K562 (cell line): Measurements from ENCODE around the gene DEPDC1B. TPM values are rescaled to one million over a fixed set of nuclear protein-coding genes. Genes with fewer than 3 reads are reported as not detected.
A peak's percentile ranks its signal among the peaks of the same experiment; 100 is the strongest.

Experiments
- ATF7 ChIP-seq: fragments of 450-650 bp; IDR thresholded peaks from 2 replicates; pipeline ENCODE4 v1.7.1; 2014; ENCODE audit warnings: mild to moderate bottlenecking, moderate library complexity
- BRD9 ChIP-seq: fragments of 450-650 bp; IDR thresholded peaks from 2 replicates; pipeline ENCODE4 v1.6.1; 2018; ENCODE audit warnings: low read depth; ENCODE audit not compliant: partially characterized antibody
- CBFA2T3 ChIP-seq: fragments of 450-650 bp; IDR thresholded peaks from 2 replicates; pipeline ENCODE4 v1.6.1; 2017
- CCNT2 ChIP-seq: IDR thresholded peaks from 2 replicates; pipeline ENCODE4 v1.6.1; 2011; ENCODE audit warnings: borderline replicate concordance, low read depth, mild to moderate bottlenecking, moderate library complexity, mixed read lengths, low read length; ENCODE audit not compliant: insufficient read length; ENCODE audit errors: extremely low read depth
- CHD2 ChIP-seq: IDR thresholded peaks from 2 replicates; pipeline ENCODE4 v1.6.1; 2011; ENCODE audit warnings: low read depth, low read length
- FIP1L1 ChIP-seq: fragments of 200-400 bp; formaldehyde crosslinking; IDR thresholded peaks from 2 replicates; pipeline ENCODE4 v1.6.1; 2018; ENCODE audit warnings: mild to moderate bottlenecking, low read depth, low read length; ENCODE audit not compliant: poor library complexity, severe bottlenecking
- FOXM1 ChIP-seq, 2 experiments: fragments of 450-650 bp in 1 of 2; sonication (generic) in 1 of 2; formaldehyde crosslinking in 1 of 2; IDR thresholded peaks; 2 replicates each; pipeline versions ENCODE4 v1.6.1 to v1.9.0; 2017 to 2022; ENCODE audit warnings: low read depth in 2 of 2, mild to moderate bottlenecking in 2 of 2, missing genetic modification reagents in 1 of 2, moderate library complexity in 1 of 2
- HNRNPL ChIP-seq: fragments of 200-400 bp; formaldehyde crosslinking; IDR thresholded peaks from 2 replicates; pipeline ENCODE4 v1.6.1; 2017; ENCODE audit warnings: low read depth, mild to moderate bottlenecking, low read length
- MXI1 ChIP-seq: IDR thresholded peaks from 2 replicates; pipeline ENCODE4 v1.6.1; 2011; ENCODE audit warnings: low read depth, mild to moderate bottlenecking, improper control_type of control experiment, low read length
- POLR2H ChIP-seq: IDR thresholded peaks from 2 replicates; pipeline ENCODE4 v1.6.1; 2016; ENCODE audit warnings: missing genetic modification characterization, low read depth, mild to moderate bottlenecking, control low read depth, missing compliant biosample characterization, moderate library complexity
- PPARD ChIP-seq: fragments of 250-450 bp; sonication (Bioruptor Pico); IDR thresholded peaks from 2 replicates; pipeline ENCODE4 v1.8.0; 2022; ENCODE audit warnings: inconsistent platforms, mild to moderate bottlenecking, moderate library complexity
- RBFOX2 ChIP-seq: fragments of 200-400 bp; formaldehyde crosslinking; IDR thresholded peaks from 2 replicates; pipeline ENCODE4 v1.6.1; 2017; ENCODE audit warnings: low read depth, mild to moderate bottlenecking, low read length, moderate library complexity
- RBM22 ChIP-seq: fragments of 200-400 bp; formaldehyde crosslinking; IDR thresholded peaks from 2 replicates; pipeline ENCODE4 v1.6.1; 2018; ENCODE audit warnings: low read length, low read depth; ENCODE audit not compliant: poor library complexity, severe bottlenecking
- TAF15 ChIP-seq: fragments of 200-400 bp; formaldehyde crosslinking; IDR thresholded peaks from 2 replicates; pipeline ENCODE4 v1.6.1; 2017; ENCODE audit warnings: mild to moderate bottlenecking, low read depth, low read length, moderate library complexity
- TOE1 ChIP-seq, 2 experiments: fragments of 450-650 bp in 1 of 2; sonication (generic) in 1 of 2; formaldehyde crosslinking in 1 of 2; IDR thresholded peaks; 2 replicates each; pipeline versions ENCODE4 v1.7.1 to v1.8.0; 2016 to 2022; ENCODE audit warnings: borderline replicate concordance in 2 of 2, mild to moderate bottlenecking in 2 of 2, antibody characterized with exemption in 1 of 2, inconsistent platforms in 1 of 2, low read depth in 1 of 2, missing genetic modification reagents in 1 of 2, moderate library complexity in 1 of 2
- ZKSCAN1 ChIP-seq: fragments of 150-350 bp; IDR thresholded peaks from 2 replicates; pipeline ENCODE4 v1.6.1; 2016; ENCODE audit warnings: low read depth, low read length
- ZNF282 ChIP-seq: sonication (generic); formaldehyde crosslinking; IDR thresholded peaks from 2 replicates; pipeline ENCODE4 v1.8.1; 2023; ENCODE audit warnings: missing genetic modification reagents
- ZNF3 ChIP-seq: fragments of 250-450 bp; sonication (Bioruptor Pico); IDR thresholded peaks from 2 replicates; pipeline ENCODE4 v1.5.0; 2021; ENCODE audit warnings: mild to moderate bottlenecking, moderate library complexity
- ZNF395 ChIP-seq: fragments of 200-800 bp; sonication (Bioruptor generic); IDR thresholded peaks from 2 replicates; pipeline ENCODE4 v1.6.1; 2017; ENCODE audit warnings: missing genetic modification characterization, missing compliant biosample characterization
- ZNF75A ChIP-seq: fragments of 450-650 bp; formaldehyde crosslinking; IDR thresholded peaks from 2 replicates; pipeline ENCODE4 v1.4.0; 2020; ENCODE audit warnings: mild to moderate bottlenecking
- ZSCAN29 ChIP-seq: fragments of 450-650 bp; IDR thresholded peaks from 2 replicates; pipeline ENCODE4 v1.6.1; 2017
- polyA plus RNA-seq, 8 experiments: library from polyadenylated mRNA; depleted of rRNA in 4 of 8; stranded (reverse) in 5 of 8; unstranded in 3 of 8; fragments of >200 nt; fragmentation: Nextera tagmentation in 2 of 8; fragmentation: Illumina TruSeq in 1 of 8; extraction: Ambion mirVana in 2 of 8; extraction: Trizol in 1 of 8; gene quantifications; 2 replicates each; pipeline versions ENCODE4 v1.2.1 to v1.2.3, GENCODE V29; 2011 to 2014; ENCODE audit warnings: inconsistent platforms in 1 of 8, missing spikeins in 1 of 8
- total RNA-seq, 7 experiments: library from RNA; depleted of rRNA in 6 of 7; stranded (reverse); fragments of >200 nt in 6 of 7; fragmentation: Illumina TruSeq in 2 of 7; extraction: Trizol in 2 of 7; gene quantifications; 2 replicates each; pipeline versions ENCODE4 v1.2.1 to v1.2.3, GENCODE V29; 2011 to 2021; ENCODE audit warnings: low replicate concordance in 1 of 7
- TF ChIP-seq, protein P1 (sequence below): sonication (generic); formaldehyde crosslinking; IDR thresholded peaks from 2 replicates; pipeline ENCODE4 v1.4.0; 2020; ENCODE audit warnings: mild to moderate bottlenecking, missing genetic modification reagents
- TF ChIP-seq, protein P2 (sequence below): fragments of 250-450 bp; sonication (Bioruptor Pico); IDR thresholded peaks from 2 replicates; pipeline ENCODE4 v1.4.0; 2020; ENCODE audit warnings: mild to moderate bottlenecking, moderate library complexity

The DEPDC1B gene
- total and polyA plus RNA-seq, 9 of the 15 experiments (the other 6 are each of a cell fraction or from before 2014, with no cell fraction given), result 36.0 to 67.2 (median 44.5) TPM

GRCh38 chr5:60699609-60700415 lies at the start of gene DEPDC1B (continued):
- TF ChIP-seq POLR2H (tag), result peak; percentile 74
- no peak for TF ChIP-seq ZNF395 (CRISPR knock-in tag)
- TF ChIP-seq, protein P1, sequence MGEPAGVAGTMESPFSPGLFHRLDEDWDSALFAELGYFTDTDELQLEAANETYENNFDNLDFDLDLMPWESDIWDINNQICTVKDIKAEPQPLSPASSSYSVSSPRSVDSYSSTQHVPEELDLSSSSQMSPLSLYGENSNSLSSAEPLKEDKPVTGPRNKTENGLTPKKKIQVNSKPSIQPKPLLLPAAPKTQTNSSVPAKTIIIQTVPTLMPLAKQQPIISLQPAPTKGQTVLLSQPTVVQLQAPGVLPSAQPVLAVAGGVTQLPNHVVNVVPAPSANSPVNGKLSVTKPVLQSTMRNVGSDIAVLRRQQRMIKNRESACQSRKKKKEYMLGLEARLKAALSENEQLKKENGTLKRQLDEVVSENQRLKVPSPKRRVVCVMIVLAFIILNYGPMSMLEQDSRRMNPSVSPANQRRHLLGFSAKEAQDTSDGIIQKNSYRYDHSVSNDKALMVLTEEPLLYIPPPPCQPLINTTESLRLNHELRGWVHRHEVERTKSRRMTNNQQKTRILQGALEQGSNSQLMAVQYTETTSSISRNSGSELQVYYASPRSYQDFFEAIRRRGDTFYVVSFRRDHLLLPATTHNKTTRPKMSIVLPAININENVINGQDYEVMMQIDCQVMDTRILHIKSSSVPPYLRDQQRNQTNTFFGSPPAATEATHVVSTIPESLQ (CRISPR knock-in tag), result peak; percentile 85; the same call in 1 of the 2 replicates
- TF ChIP-seq FOXM1 (IDR thresholded peaks at IDR 0.05; ENCODE audit: low read depth), result peak; percentile 83; the same call in 1 of the 2 replicates
- TF ChIP-seq FOXM1 (CRISPR knock-in tag; IDR thresholded peaks at IDR 0.05; ENCODE audit: low read depth), result peak; percentile 96
- TF ChIP-seq ZKSCAN1, result no peak
- peak; percentile 28 for TF ChIP-seq RBM22
- TF ChIP-seq TOE1 (IDR thresholded peaks at IDR 0.05; ENCODE audit: borderline replicate concordance), result no peak
- 0 out of 2 replicates have a peak, but pooled peaks have one; percentile 24 for TF ChIP-seq TOE1 (CRISPR knock-in tag; IDR thresholded peaks at IDR 0.05; ENCODE audit: borderline replicate concordance, low read depth)
- TF ChIP-seq ZNF75A, result no peak
- no peak for TF ChIP-seq ZNF282 (CRISPR knock-in tag)
- TF ChIP-seq HNRNPL, result peak; percentile 90
- TF ChIP-seq ZNF3, result no peak
- no peak for TF ChIP-seq FIP1L1
- peak; percentile 36; the same call in 1 of the 2 replicates for TF ChIP-seq CBFA2T3
- TF ChIP-seq CHD2, result peak; percentile 57
- peak; percentile 68 for TF ChIP-seq ATF7
- TF ChIP-seq BRD9, result peak; percentile 49
- peak; percentile 80 for TF ChIP-seq CCNT2
- peak; percentile 20; the same call in 1 of the 2 replicates for TF ChIP-seq MXI1
- no peak for TF ChIP-seq TAF15
- TF ChIP-seq PPARD (CRISPR knock-in tag), result no peak
- peak; percentile 99 for TF ChIP-seq RBFOX2
- TF ChIP-seq ZSCAN29, result no peak
- TF ChIP-seq, protein P2, sequence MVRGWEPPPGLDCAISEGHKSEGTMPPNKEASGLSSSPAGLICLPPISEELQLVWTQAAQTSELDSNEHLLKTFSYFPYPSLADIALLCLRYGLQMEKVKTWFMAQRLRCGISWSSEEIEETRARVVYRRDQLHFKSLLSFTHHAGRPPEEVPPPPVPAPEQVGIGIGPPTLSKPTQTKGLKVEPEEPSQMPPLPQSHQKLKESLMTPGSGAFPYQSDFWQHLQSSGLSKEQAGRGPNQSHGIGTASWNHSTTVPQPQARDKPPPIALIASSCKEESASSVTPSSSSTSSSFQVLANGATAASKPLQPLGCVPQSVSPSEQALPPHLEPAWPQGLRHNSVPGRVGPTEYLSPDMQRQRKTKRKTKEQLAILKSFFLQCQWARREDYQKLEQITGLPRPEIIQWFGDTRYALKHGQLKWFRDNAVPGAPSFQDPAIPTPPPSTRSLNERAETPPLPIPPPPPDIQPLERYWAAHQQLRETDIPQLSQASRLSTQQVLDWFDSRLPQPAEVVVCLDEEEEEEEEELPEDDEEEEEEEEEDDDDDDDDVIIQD (CRISPR knock-in tag), result no peak
